GM19025 (cell line): ENCODE results near the gene PAGR1.

Source experiments
- ATAC-seq: cut with Tn5 transposase; IDR thresholded peaks from one replicate; pipeline ENCODE4 v1.9.1; 2021; ENCODE audit warnings: mild to moderate bottlenecking, low read depth, moderate library complexity; ENCODE audit not compliant: unreplicated experiment

PAGR1 gene

DNA sequence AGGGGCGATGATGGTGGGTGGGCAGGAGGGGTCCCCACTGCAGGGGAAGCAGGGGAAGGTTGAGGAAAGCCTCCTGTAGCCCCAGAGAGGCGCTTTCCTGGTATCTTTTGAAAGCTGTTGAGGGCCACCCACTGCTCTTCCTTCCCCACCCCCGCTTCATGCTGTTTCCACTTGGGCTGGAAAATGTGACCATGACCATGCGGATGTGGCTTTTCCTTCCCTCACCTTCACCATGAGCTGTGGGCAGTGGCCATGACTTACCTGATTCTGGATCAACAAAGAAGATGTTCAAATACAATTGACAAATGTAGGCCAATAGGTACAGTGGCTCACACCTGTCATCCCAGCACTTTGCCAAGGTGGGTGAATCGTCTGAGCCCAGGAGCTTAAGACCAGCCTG, 18.1 kb downstream of the PAGR1 start:
- ATAC-seq = no peak

- ATAC-seq = no peak
Measured at GRCh38 chr16:29835926-29836325, 20.0 kb downstream of the PAGR1 start.

DNA sequence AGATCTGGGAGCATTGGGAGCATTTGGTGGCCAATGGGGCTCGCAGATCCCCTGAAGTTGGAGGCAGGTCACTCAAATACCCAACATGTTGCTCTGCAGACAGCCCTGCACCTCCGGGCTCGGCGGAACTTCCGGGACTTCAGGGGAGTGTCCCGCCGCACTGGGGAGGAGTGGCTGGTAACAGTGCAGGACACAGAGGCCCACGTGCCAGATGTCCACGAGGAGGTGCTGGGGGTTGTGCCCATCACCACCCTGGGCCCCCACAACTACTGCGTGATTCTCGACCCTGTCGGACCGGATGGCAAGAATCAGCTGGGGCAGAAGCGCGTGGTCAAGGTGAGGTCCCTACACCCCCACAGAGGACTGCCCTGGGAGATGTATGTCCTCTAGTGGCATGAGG, 20.7 kb downstream of the PAGR1 start:
- no peak for ATAC-seq

- no peak for ATAC-seq
Measured at GRCh38 chr16:29837841-29838240, 21.9 kb downstream of the PAGR1 start.

GRCh38 chr16:29839822-29840221, 23.9 kb downstream of the PAGR1 start:
- no peak for ATAC-seq

DNA sequence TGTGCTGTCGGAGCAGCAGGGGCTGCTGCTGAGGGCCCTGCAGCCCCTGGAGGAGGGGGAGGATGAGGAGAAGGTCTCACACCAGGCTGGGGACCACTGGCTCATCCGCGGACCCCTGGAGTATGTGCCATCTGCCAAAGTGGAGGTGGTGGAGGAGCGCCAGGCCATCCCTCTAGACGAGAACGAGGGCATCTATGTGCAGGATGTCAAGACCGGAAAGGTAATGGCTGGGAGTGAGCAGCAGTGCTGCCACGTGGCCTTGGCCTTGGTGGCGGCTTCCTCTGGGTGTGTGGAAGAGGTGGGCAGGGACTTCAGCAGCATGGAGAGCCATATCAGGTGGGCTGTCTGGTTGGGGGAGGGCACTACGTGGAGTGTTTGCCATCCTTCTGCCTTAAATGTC, 24.3 kb downstream of the PAGR1 start:
- no peak for ATAC-seq

GRCh38 chr16:29841631-29842030, 25.7 kb downstream of the PAGR1 start:
- no peak for ATAC-seq

- no peak for ATAC-seq
Measured at GRCh38 chr16:29842732-29843346, 26.9 kb downstream of the PAGR1 start.

DNA sequence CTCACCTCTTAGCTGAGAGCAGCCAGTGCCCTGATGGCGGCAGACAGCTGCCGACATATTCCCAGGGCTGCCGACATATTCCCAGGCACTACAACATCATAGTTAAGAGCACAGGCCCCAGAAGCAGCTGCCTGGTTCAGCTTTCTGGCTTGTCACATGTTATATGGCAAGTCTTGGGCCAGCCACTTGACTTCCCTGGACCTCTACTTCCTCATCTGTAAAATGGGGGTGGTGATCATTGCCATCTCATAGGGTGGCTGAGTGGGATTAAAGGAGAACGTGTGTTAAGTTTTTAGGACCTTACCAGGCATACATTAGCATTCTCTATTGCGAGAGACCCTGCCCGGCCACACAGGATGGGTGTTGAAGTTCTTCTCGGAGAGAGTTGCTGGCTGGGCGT, 28.0 kb downstream of the PAGR1 start:
- no peak for ATAC-seq

GRCh38 chr16:29844575-29845331, 28.8 kb downstream of the PAGR1 start:
- ATAC-seq = no peak

GRCh38 chr16:29845656-29846055, 29.7 kb downstream of the PAGR1 start:
- no peak for ATAC-seq

- ATAC-seq = no peak
Measured at GRCh38 chr16:29848420-29849297, 32.7 kb downstream of the PAGR1 start.

DNA sequence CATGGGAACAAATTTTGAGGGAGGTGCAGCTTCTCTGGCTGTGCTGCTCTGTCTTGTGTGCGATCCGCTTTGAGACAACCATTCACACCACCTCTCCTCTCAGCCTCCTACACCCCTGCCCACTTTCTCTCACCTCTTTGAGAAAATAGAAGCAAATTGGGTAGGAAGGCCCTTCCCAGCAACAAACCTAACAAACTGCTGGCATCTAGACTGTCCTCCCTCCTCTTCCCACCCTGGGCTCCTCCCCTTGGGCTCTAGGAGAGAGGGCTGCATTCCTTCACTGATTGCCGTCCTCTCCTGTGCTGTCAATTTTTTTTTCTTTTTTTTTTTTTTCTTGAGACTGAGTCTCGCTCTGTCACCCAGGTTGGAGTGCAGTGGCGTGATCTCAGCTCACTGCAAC, 33.6 kb downstream of the PAGR1 start:
- ATAC-seq = no peak

DNA sequence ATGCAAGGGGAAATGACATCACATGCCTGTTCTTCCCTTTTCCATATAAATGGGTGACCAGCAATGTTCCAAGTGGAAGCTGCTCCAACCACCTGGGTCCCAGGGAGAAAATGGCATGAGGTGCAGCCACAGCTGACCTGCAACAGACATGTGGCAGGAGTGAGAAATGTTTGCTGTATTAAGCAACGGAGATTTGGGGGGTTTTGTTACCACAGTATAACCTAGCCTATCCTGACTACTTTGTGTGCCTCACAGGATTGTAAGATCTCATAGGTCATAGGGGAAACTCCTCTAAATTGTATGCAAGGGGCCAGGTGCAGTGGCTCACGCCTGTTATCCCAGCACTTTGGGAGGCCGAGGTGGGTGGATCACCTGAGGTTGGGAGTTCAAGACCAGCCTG, 35.0 kb downstream of the PAGR1 start:
- no peak for ATAC-seq

GRCh38 chr16:29852654-29853053, 36.7 kb downstream of the PAGR1 start:
- ATAC-seq = no peak

GRCh38 chr16:29854520-29855100, 38.7 kb downstream of the PAGR1 start:
- ATAC-seq = no peak

- no peak for ATAC-seq
Measured at GRCh38 chr16:29857133-29857760, 41.3 kb downstream of the PAGR1 start.

- ATAC-seq = no peak
Measured at GRCh38 chr16:29858149-29858849, 42.3 kb downstream of the PAGR1 start.

GRCh38 chr16:29858974-29859373, 43.0 kb downstream of the PAGR1 start:
- no peak for ATAC-seq

- ATAC-seq = no peak
Measured at GRCh38 chr16:29860218-29860617, 44.3 kb downstream of the PAGR1 start.
